Neural crest cell (in vitro differentiated cells): ENCODE measurements around the gene ICAM5. TPM values are rescaled to one million over a fixed set of nuclear protein-coding genes. Genes with fewer than 3 reads are reported as not detected.
"Not testable (repeated sequence)": the region's sequence is repeated elsewhere in the genome, so short reads cannot be mapped to it uniquely, and the experiment has no call there.

Experiments used
- DNase-seq: peaks from one replicate; pipeline ENCODE4 v3.0.0; 2021; ENCODE audit warnings: low read depth, mixed read lengths, low spot score
- H3K27ac Mint-ChIP-seq: one replicate; pipeline ENCODE4 v1.8.0; 2021; ENCODE audit warnings: mild to moderate bottlenecking, mixed read lengths; ENCODE audit not compliant: unreplicated experiment
- H3K27me3 Mint-ChIP-seq: 2 replicates; pipeline ENCODE4 v1.8.0; 2021; ENCODE audit warnings: low read depth, mild to moderate bottlenecking, mixed read lengths
- H3K36me3 Mint-ChIP-seq: 2 replicates; pipeline ENCODE4 v1.8.0; 2021; ENCODE audit warnings: low read depth, mild to moderate bottlenecking, mixed read lengths
- H3K4me1 Mint-ChIP-seq: 2 replicates; pipeline ENCODE4 v1.8.0; 2021; ENCODE audit warnings: mixed read lengths
- H3K4me3 Mint-ChIP-seq: one replicate; pipeline ENCODE4 v1.8.0; 2021; ENCODE audit warnings: mild to moderate bottlenecking, mixed read lengths
- H3K9me3 Mint-ChIP-seq: 2 replicates; pipeline ENCODE4 v1.8.0; 2021; ENCODE audit warnings: mixed read lengths
- CTCF ChIP-seq: fragments of 200-600 bp; sonication (generic); conservative IDR thresholded peaks from 2 replicates; pipeline ENCODE4 v1.5.0; 2021; ENCODE audit warnings: antibody characterized with exemption, mild to moderate bottlenecking
- long read RNA-seq: library from polyadenylated mRNA; unstranded; transcript quantifications from one replicate; pipeline ENCODE4 v2.0.0, GENCODE V29; 2020
- total RNA-seq: library from RNA; stranded (reverse); gene quantifications from 2 replicates; pipeline ENCODE4 v1.2.1, GENCODE V29; 2021

ICAM5 gene, protein sequence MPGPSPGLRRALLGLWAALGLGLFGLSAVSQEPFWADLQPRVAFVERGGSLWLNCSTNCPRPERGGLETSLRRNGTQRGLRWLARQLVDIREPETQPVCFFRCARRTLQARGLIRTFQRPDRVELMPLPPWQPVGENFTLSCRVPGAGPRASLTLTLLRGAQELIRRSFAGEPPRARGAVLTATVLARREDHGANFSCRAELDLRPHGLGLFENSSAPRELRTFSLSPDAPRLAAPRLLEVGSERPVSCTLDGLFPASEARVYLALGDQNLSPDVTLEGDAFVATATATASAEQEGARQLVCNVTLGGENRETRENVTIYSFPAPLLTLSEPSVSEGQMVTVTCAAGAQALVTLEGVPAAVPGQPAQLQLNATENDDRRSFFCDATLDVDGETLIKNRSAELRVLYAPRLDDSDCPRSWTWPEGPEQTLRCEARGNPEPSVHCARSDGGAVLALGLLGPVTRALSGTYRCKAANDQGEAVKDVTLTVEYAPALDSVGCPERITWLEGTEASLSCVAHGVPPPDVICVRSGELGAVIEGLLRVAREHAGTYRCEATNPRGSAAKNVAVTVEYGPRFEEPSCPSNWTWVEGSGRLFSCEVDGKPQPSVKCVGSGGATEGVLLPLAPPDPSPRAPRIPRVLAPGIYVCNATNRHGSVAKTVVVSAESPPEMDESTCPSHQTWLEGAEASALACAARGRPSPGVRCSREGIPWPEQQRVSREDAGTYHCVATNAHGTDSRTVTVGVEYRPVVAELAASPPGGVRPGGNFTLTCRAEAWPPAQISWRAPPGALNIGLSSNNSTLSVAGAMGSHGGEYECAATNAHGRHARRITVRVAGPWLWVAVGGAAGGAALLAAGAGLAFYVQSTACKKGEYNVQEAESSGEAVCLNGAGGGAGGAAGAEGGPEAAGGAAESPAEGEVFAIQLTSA
- not detected in 2 replicates for total RNA-seq
- long read RNA-seq = 0 reads

DNA sequence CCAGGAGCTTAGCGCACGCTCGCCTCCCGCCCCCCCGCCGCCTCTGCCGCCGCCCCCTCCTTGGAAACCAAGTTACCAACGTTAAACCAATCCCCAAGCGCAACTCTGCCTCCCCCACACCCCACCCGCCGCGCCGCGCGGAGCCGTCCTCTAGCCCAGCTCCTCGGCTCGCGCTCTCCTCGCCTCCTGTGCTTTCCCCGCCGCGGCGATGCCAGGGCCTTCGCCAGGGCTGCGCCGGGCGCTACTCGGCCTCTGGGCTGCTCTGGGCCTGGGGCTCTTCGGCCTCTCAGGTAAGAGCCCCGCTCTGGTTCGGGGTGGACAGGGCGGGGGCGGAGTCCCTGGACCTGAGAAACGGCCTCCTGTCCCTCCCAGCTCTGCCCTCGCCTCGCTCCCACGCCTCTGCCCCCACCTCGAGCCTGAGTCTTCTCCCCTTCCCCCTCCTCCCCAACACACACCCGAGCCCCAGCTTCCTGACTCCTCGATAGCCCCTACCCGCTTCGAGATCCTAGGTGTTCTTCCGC is at the start of gene ICAM5:
Gene ICAM5, plus strand, starts transcription at position 117 of the 521 bp plus-strand sequence. Its CDS starts 92 bp downstream, at position 209.
- Mint-ChIP-seq H3K27ac (no peak within 1 kb of the TSS), H3K4me1 (peaks cover 22% of the 10 kb centered on the region)

GRCh38 chr19:10241826-10242449 is 47.8 kb upstream of the ICAM5 start:
- H3K4me3 Mint-ChIP-seq = not testable (repeated sequence)

More for the DNA sequence above, at the start of gene ICAM5:
- Mint-ChIP-seq H3K36me3 (no peaks in the 10 kb centered on the region), H3K27me3 (peaks cover 100% of the 10 kb centered on the region), H3K4me3 (peak within 1 kb of the TSS; percentile 81), H3K9me3 (no peaks in the 10 kb centered on the region)
- no peak for TF ChIP-seq CTCF
- no peak for DNase-seq

GRCh38 chr19:10243606-10244005 is 46.1 kb upstream of the ICAM5 start:
- Mint-ChIP-seq H3K4me1 (no peaks in the 10 kb centered on the region), H3K4me3 (no peak overlapping the region), H3K9me3 (no peaks in the 10 kb centered on the region), H3K27ac (no peak overlapping the region), H3K27me3 (no peaks in the 10 kb centered on the region), H3K36me3 (no peaks in the 10 kb centered on the region)
- DNase-seq = no peak
- TF ChIP-seq CTCF = no peak

More at GRCh38 chr19:10241826-10242449, 47.8 kb upstream of the ICAM5 start:
- not testable (repeated sequence) for H3K27me3 Mint-ChIP-seq, H3K36me3 Mint-ChIP-seq, H3K27ac Mint-ChIP-seq, DNase-seq, H3K9me3 Mint-ChIP-seq, H3K4me1 Mint-ChIP-seq

GRCh38 chr19:10245189-10245939 is 44.4 kb upstream of the ICAM5 start:
- DNase-seq = no peak
- Mint-ChIP-seq H3K4me3 (no peak overlapping the region), H3K27me3 (no peaks in the 10 kb centered on the region), H3K27ac (no peak overlapping the region), H3K9me3 (no peaks in the 10 kb centered on the region), H3K36me3 (no peaks in the 10 kb centered on the region), H3K4me1 (no peaks in the 10 kb centered on the region)
- no peak for TF ChIP-seq CTCF

DNA sequence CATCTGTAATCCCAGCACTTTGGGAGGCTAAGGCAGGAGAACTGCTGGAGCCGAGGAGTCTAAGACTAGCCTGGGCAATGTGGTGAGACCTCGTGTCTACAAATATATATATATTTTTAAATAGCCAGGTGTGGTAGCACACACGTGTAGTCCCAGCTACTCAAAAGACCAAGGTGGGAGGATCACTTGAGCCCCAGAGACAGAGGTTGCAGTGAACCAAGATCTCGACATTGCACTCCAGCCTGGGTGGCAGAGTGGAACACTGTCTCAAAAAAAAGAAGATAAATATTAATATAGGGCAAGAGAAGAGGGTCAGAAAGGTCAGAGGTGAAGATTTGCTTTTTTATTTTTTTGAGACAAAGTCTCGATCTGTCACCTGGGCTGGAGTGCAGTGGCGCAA is 43.2 kb upstream of the ICAM5 start:
- Mint-ChIP-seq H3K27ac (no peak overlapping the region), H3K27me3 (no peaks in the 10 kb centered on the region), H3K9me3 (no peaks in the 10 kb centered on the region), H3K36me3 (no peaks in the 10 kb centered on the region), H3K4me3 (no peak overlapping the region), H3K4me1 (peaks cover under 1% of the 10 kb centered on the region)
- TF ChIP-seq CTCF = no peak
- no peak for DNase-seq
